ENCODE measurements around the gene GALNT2.

The GALNT2 gene

DNA sequence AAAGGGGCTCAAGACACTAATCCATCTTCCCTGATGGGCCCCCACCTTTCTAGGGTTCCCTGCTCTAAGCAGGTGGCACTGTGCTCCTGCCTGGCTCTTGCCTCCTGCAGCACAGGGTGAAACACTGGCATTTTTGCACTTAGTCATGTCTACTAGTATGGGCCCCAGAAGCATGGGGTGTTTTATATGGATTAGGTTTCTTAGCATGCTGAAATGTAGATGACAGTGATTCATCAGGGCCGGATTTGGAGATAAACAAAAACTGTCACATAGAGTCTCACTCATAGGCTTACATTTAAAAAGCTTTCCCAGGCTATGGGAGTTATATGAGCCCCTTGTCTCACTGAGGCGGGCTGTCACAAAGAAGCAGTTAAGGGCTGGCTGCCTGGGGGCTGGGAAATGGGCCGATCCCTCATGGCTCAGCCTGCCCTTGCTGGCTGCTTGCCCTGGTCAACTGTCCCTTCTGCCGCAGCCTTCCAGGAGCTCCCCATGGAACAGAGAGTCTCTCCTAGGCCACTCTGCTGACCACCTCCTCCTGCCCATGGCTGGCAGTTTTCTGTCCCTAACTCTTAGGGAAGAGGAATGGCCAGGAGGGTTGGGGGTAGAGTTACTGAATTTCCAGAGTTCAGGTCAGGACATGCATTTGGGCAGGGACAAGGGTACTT, 6.5 kb downstream of the GALNT2 start:
- Histone ChIP-seq H3K9ac (ENCODE audit: low read depth, low read length, poor library complexity, severe bottlenecking) (peak overlapping the region; percentile 36), H3K4me1 (ENCODE audit: insufficient read depth, low read length, poor library complexity, severe bottlenecking) (peaks cover 74% of the 10 kb centered on the region), H3F3A (ENCODE audit: low read depth) (no peaks in the 10 kb centered on the region), H3K4me2 (ENCODE audit: low read depth, low read length, poor library complexity, severe bottlenecking) (peak overlapping the region; percentile 92), H3K9me3 (ENCODE audit: insufficient read depth, low read depth, low read length) (no peaks in the 10 kb centered on the region), H3K79me2 (ENCODE audit: insufficient read depth, low read length) (peaks cover 100% of the 10 kb centered on the region), H4K20me1 (ENCODE audit: insufficient read depth, low read length, poor library complexity, severe bottlenecking) (peaks cover 97% of the 10 kb centered on the region), H3K9me2 (replicated peaks; ENCODE audit: low read depth, low read length) (no peaks in the 10 kb centered on the region), H2AFZ (ENCODE audit: low read length) (no peak overlapping the region), H3K36me3 (ENCODE audit: insufficient read depth, low read length) (peaks cover 26% of the 10 kb centered on the region; the same call in 1 of the 2 replicates), H3K4me3 (ENCODE audit: low read length, poor library complexity, severe bottlenecking) (peak overlapping the region; percentile 83), H3K27me3 (ENCODE audit: insufficient read depth, low read length, poor library complexity, severe bottlenecking) (no peaks in the 10 kb centered on the region)
- TF ChIP-seq EZH2phosphoT487 (IDR thresholded peaks at IDR 0.05; ENCODE audit: borderline replicate concordance) (no peak), CTCF (conservative IDR thresholded peaks at IDR 0.05; ENCODE audit: low read length) (no peak)

- Histone ChIP-seq H3K4me2 (ENCODE audit: low read depth, low read length, poor library complexity, severe bottlenecking) (peak overlapping the region; percentile 92), H3F3A (ENCODE audit: low read depth) (no peaks in the 10 kb centered on the region), H3K79me2 (ENCODE audit: insufficient read depth, low read length) (peaks cover 100% of the 10 kb centered on the region), H3K4me3 (ENCODE audit: low read length, poor library complexity, severe bottlenecking) (peak overlapping the region; percentile 83), H3K9me3 (ENCODE audit: insufficient read depth, low read depth, low read length) (no peaks in the 10 kb centered on the region), H3K9ac (ENCODE audit: low read depth, low read length, poor library complexity, severe bottlenecking) (peak overlapping the region; percentile 36), H3K4me1 (ENCODE audit: insufficient read depth, low read length, poor library complexity, severe bottlenecking) (peaks cover 71% of the 10 kb centered on the region), H2AFZ (ENCODE audit: low read length) (no peak overlapping the region), H3K9me2 (replicated peaks; ENCODE audit: low read depth, low read length) (no peaks in the 10 kb centered on the region), H4K20me1 (ENCODE audit: insufficient read depth, low read length, poor library complexity, severe bottlenecking) (peaks cover 97% of the 10 kb centered on the region), H3K27me3 (ENCODE audit: insufficient read depth, low read length, poor library complexity, severe bottlenecking) (no peaks in the 10 kb centered on the region), H3K36me3 (ENCODE audit: insufficient read depth, low read length) (peaks cover 27% of the 10 kb centered on the region; the same call in 1 of the 2 replicates)
- TF ChIP-seq EZH2phosphoT487 (IDR thresholded peaks at IDR 0.05; ENCODE audit: borderline replicate concordance) (no peak), CTCF (conservative IDR thresholded peaks at IDR 0.05; ENCODE audit: low read length) (no peak)
Observed at GRCh38 chr1:230074270-230074669, 7.2 kb downstream of the GALNT2 start.

GRCh38 chr1:230074762-230075161, 7.7 kb downstream of the GALNT2 start:
- Histone ChIP-seq H3K4me2 (ENCODE audit: low read depth, low read length, poor library complexity, severe bottlenecking) (peak overlapping the region; percentile 92), H3K4me3 (ENCODE audit: low read length, poor library complexity, severe bottlenecking) (peak overlapping the region; percentile 83), H4K20me1 (ENCODE audit: insufficient read depth, low read length, poor library complexity, severe bottlenecking) (peaks cover 98% of the 10 kb centered on the region), H3K4me1 (ENCODE audit: insufficient read depth, low read length, poor library complexity, severe bottlenecking) (peaks cover 67% of the 10 kb centered on the region), H3F3A (ENCODE audit: low read depth) (no peaks in the 10 kb centered on the region), H2AFZ (ENCODE audit: low read length) (no peak overlapping the region), H3K9ac (ENCODE audit: low read depth, low read length, poor library complexity, severe bottlenecking) (no peak overlapping the region), H3K27me3 (ENCODE audit: insufficient read depth, low read length, poor library complexity, severe bottlenecking) (no peaks in the 10 kb centered on the region), H3K36me3 (ENCODE audit: insufficient read depth, low read length) (peaks cover 32% of the 10 kb centered on the region; the same call in 1 of the 2 replicates), H3K9me3 (ENCODE audit: insufficient read depth, low read depth, low read length) (no peaks in the 10 kb centered on the region), H3K9me2 (replicated peaks; ENCODE audit: low read depth, low read length) (no peaks in the 10 kb centered on the region), H3K79me2 (ENCODE audit: insufficient read depth, low read length) (peaks cover 100% of the 10 kb centered on the region)
- no peak for TF ChIP-seq EZH2phosphoT487 (IDR thresholded peaks at IDR 0.05; ENCODE audit: borderline replicate concordance)
- no peak for TF ChIP-seq CTCF (conservative IDR thresholded peaks at IDR 0.05; ENCODE audit: low read length)
